Fibroblast of lung (primary cell): ENCODE measurements around the gene FHIT. TPM values are rescaled to one million over a fixed set of nuclear protein-coding genes. Genes with fewer than 3 reads are reported as not detected.

Experiments
- DNase-seq, 2 donors: peaks; one replicate each; pipeline versions ENCODE4 v3.0.0 to v3.0.0-alpha.2; 2010; ENCODE audit warnings: low read depth in 2 of 2
- H2AFZ ChIP-seq: 2 replicates; pipeline ENCODE4 v1.5.1; 2012; ENCODE audit warnings: low read length, control low read depth, inconsistent platforms
- H3K27ac ChIP-seq: 2 replicates; pipeline ENCODE4 v1.5.1; 2011; ENCODE audit warnings: low read length, control low read depth; ENCODE audit not compliant: insufficient read depth
- H3K27me3 ChIP-seq: 2 replicates; pipeline ENCODE4 v1.5.1; 2011; ENCODE audit warnings: mild to moderate bottlenecking, low read length; ENCODE audit not compliant: control insufficient read depth, insufficient read depth
- H3K36me3 ChIP-seq: 2 replicates; pipeline ENCODE4 v1.5.1; 2011; ENCODE audit warnings: low read length; ENCODE audit not compliant: control insufficient read depth, insufficient read depth
- H3K4me1 ChIP-seq: 2 replicates; pipeline ENCODE4 v1.5.1; 2011; ENCODE audit warnings: low read length; ENCODE audit not compliant: control insufficient read depth, insufficient read depth; ENCODE audit errors: extremely low read depth
- H3K4me2 ChIP-seq: 2 replicates; pipeline ENCODE4 v1.5.1; 2011; ENCODE audit warnings: low read length, control low read depth; ENCODE audit not compliant: insufficient read depth; ENCODE audit errors: extremely low read depth
- H3K4me3 ChIP-seq, 4 experiments: fragments of 200-600 bp in 1 of 4; sonication (generic) in 1 of 4; replicated peaks in 1 of 4; 2 replicates each; pipeline ENCODE4 v1.5.1; 2011 to 2016; ENCODE audit warnings: low read length in 4 of 4, low read depth in 3 of 4, mild to moderate bottlenecking in 3 of 4, control low read depth in 2 of 4, inconsistent platforms in 1 of 4, mixed read lengths in 1 of 4; ENCODE audit not compliant: insufficient read depth in 1 of 4; ENCODE audit errors: control extremely low read depth in 1 of 4
- H3K79me2 ChIP-seq: 2 replicates; pipeline ENCODE4 v1.5.1; 2012; ENCODE audit warnings: mild to moderate bottlenecking, low read length, inconsistent platforms; ENCODE audit not compliant: control insufficient read depth, insufficient read depth
- H3K9ac ChIP-seq: 2 replicates; pipeline ENCODE4 v1.5.1; 2011; ENCODE audit warnings: mild to moderate bottlenecking, low read length, control low read depth; ENCODE audit not compliant: insufficient read depth
- H3K9me3 ChIP-seq: 2 replicates; pipeline ENCODE4 v1.5.1; 2012; ENCODE audit warnings: low read depth, low read length; ENCODE audit not compliant: control insufficient read depth, insufficient read depth
- H4K20me1 ChIP-seq: 2 replicates; pipeline ENCODE4 v1.5.1; 2011; ENCODE audit warnings: low read length; ENCODE audit not compliant: control insufficient read depth, insufficient read depth; ENCODE audit errors: extremely low read depth
- CTCF ChIP-seq, 2 donors: IDR thresholded peaks in 1 of 2; conservative IDR thresholded peaks in 1 of 2; 1 replicate in 1 of 2; 2 replicates in 1 of 2; pipeline ENCODE4 v1.5.1; 2011 to 2012; ENCODE audit warnings: low read length in 2 of 2, control low read depth in 1 of 2, inconsistent platforms in 1 of 2, low read depth in 1 of 2, mild to moderate bottlenecking in 1 of 2
- EZH2 ChIP-seq: IDR thresholded peaks from 2 replicates; pipeline ENCODE4 v1.5.1; 2012; ENCODE audit warnings: low read length, control low read depth, mild to moderate bottlenecking; ENCODE audit errors: missing control alignments
- polyA plus RNA-seq, 2 donors: library from polyadenylated mRNA; depleted of rRNA in 1 of 2; stranded (reverse) in 1 of 2; unstranded in 1 of 2; fragments of >200 nt; gene quantifications; 2 replicates each; pipeline ENCODE4 v1.2.1, GENCODE V29; 2011 to 2012; ENCODE audit warnings: missing spikeins in 1 of 2
- total RNA-seq: library from RNA; depleted of rRNA; stranded (reverse); fragments of >200 nt; gene quantifications from 2 replicates; pipeline ENCODE4 v1.2.1, GENCODE V29; 2014

FHIT gene
- total and polyA plus RNA-seq, 2 donors (not counting 1 experiment from before 2014, with no cell fraction given): 0.79 to 2.1 TPM

GRCh38 chr3:60217156-60217911 is 1033.9 kb downstream of the FHIT start:
- H3K27me3 ChIP-seq: no peaks in the 10 kb centered on the region
- H3K79me2 ChIP-seq: no peaks in the 10 kb centered on the region
- H3K27ac ChIP-seq: no peak overlapping the region
- no peak for TF ChIP-seq EZH2
- no peak for TF ChIP-seq CTCF (conservative IDR thresholded peaks at IDR 0.05 in 1 of 2, IDR thresholded peaks at IDR 0.05 in 1 of 2; ENCODE audit: low read depth in 1 of 2, low read length in 2 of 2)
- H4K20me1 ChIP-seq: no peaks in the 10 kb centered on the region
- DNase-seq: peak; percentile 22 to 36
- H3K36me3 ChIP-seq: no peaks in the 10 kb centered on the region
- H3K9me3 ChIP-seq: no peaks in the 10 kb centered on the region
- H3K4me1 ChIP-seq: no peaks in the 10 kb centered on the region
- no peak overlapping the region for H3K9ac ChIP-seq
- no peak overlapping the region for H3K4me2 ChIP-seq
- H2AFZ ChIP-seq: no peak overlapping the region
- no peak overlapping the region for H3K4me3 ChIP-seq

- Histone ChIP-seq H3K27me3 (no peaks in the 10 kb centered on the region), H3K79me2 (no peaks in the 10 kb centered on the region), H3K9me3 (no peaks in the 10 kb centered on the region), H3K27ac (no peak overlapping the region), H2AFZ (no peak overlapping the region), H3K9ac (no peak overlapping the region), H3K4me2 (no peak overlapping the region), H3K4me3 (no peak overlapping the region), H3K4me1 (no peaks in the 10 kb centered on the region), H3K36me3 (no peaks in the 10 kb centered on the region), H4K20me1 (no peaks in the 10 kb centered on the region)
- TF ChIP-seq EZH2 (no peak), CTCF (conservative IDR thresholded peaks at IDR 0.05 in 1 of 2, IDR thresholded peaks at IDR 0.05 in 1 of 2; ENCODE audit: low read depth in 1 of 2, low read length in 2 of 2) (no peak)
- DNase-seq: no peak
Observed at GRCh38 chr3:60216462-60217075, 1034.7 kb downstream of the FHIT start.

GRCh38 chr3:60215946-60216345 is 1035.3 kb downstream of the FHIT start:
- H3K9me3 ChIP-seq: no peaks in the 10 kb centered on the region
- H3K79me2 ChIP-seq: no peaks in the 10 kb centered on the region
- no peaks in the 10 kb centered on the region for H4K20me1 ChIP-seq
- H3K4me1 ChIP-seq: no peaks in the 10 kb centered on the region
- H3K4me3 ChIP-seq: no peak overlapping the region
- no peak overlapping the region for H3K4me2 ChIP-seq
- DNase-seq: peak in 1 of 2 donors; percentile 5
- H3K27ac ChIP-seq: no peak overlapping the region
- no peaks in the 10 kb centered on the region for H3K27me3 ChIP-seq
- TF ChIP-seq EZH2: no peak
- TF ChIP-seq CTCF (conservative IDR thresholded peaks at IDR 0.05 in 1 of 2, IDR thresholded peaks at IDR 0.05 in 1 of 2; ENCODE audit: low read depth in 1 of 2, low read length in 2 of 2): no peak
- no peak overlapping the region for H2AFZ ChIP-seq
- no peaks in the 10 kb centered on the region for H3K36me3 ChIP-seq
- no peak overlapping the region for H3K9ac ChIP-seq
